HG02798 (cell line): ENCODE data around the gene ASAP2.

Experiments used
- ATAC-seq: cut with Tn5 transposase; IDR thresholded peaks from one replicate; pipeline ENCODE4 v1.9.1; 2021; ENCODE audit warnings: mild to moderate bottlenecking; ENCODE audit not compliant: unreplicated experiment, poor library complexity

ASAP2 gene

GRCh38 chr2:9310798-9311197 lies 104.2 kb downstream of the ASAP2 start:
- ATAC-seq = no peak

DNA sequence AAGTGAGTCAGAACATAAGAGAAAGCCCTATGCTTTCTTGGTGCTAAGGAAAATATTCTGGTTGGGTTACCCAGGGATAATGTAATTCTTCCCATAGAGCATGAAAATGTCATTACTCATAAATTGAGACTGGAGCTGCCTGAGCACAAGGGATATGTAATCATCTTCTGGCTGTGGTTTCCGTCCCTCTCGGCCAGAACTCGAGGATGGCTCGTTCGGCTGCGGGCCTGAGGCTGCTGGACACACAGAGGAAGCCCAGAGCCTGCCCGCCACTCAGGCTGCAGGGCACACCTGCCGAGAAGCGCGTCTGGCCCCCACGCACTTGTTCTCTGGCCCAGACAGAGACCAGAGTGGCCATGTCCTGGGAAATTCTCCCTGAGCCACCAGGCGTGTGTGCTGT lies 104.9 kb downstream of the ASAP2 start:
- no peak for ATAC-seq

DNA sequence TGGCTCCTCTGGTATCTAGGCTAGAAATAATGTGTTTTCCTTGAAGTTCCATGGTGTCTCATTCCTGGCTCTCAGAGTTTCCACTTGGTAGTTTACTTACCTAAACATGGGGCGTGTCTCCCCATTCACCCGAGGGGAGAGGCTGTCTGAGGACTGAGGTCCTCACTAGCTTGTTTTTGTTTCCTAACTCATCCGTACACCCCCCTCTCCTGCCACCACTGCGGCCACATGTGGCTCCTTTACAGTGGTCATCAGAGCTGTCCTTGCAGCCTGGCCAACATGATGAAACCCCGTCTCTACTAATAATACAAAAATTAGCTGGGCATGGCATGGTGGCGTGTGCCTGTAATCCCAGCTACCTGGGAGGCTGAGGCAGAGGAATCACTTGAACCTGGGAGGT lies 106.0 kb downstream of the ASAP2 start:
- no peak for ATAC-seq

- ATAC-seq = no peak
Observed at GRCh38 chr2:9313443-9313842, 106.8 kb downstream of the ASAP2 start.

DNA sequence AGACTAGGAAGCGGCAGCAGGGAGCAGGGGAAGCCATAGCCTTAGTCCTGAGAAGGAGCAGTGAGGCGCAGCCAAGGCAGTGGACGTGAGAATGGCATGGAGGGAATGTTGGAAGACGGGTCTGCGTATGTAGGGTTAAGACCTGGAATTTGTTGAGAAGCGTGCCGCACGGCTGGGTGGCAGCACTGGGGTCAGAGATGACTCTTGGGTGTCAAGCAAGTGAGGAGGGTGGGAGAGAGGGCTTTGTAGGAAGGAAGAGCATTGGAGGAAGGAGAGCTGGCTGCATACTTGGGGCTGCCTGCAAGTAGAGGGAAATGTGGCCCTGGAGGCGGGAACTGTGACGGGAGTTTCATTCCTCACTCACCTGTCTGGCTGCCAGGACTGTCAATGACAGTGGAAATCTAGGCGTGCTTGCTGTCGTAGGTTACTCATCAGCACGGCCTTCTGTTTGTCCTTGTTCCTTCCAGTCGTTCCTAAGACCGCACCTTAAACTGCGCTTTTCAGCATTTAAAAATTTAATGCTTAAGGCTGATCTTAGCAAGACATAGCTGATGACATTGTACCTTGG lies 108.8 kb downstream of the ASAP2 start:
- ATAC-seq = no peak

- no peak for ATAC-seq
Observed at GRCh38 chr2:9317559-9317958, 110.9 kb downstream of the ASAP2 start.

DNA sequence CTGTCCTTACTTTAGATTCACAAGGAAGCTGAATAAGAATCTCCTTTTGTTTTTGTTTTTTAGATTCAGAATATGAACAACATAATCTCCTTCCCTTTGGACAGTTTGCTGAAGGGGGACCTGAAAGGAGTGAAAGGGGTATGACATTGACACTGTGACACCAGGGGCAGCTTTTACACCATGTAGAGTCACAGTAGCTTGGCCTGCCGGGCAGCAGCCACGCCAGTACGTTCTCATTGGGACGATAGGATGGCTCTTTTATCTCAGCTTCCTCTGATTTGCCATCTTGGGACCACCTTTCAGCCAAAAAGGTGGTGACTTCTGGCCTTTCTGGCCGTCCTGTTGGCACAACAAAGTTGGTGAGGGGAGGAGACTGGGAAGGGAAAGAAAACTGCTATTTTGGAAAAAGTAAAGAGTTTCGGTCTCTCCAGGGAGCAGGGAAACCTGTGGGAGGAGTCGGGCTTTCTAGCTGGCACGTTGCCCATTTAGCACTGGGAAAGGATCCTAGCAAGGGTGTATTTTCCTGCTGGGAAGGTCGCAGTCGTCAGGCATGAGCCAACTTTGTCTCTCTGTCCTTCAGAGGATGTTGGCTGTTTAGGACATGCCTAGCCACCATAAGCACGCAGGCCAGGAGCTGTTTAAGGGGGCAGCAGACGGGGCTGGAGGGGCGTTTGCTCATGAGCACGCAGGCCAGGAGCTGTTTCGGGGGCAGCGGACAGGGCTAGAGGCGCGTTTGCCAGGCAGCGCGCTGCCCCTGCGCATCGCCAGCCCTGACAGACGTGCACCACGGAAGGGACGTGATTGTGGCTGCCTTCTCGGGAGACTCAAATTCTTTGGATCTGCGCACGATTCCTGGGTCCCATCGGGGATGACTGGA lies 112.1 kb downstream of the ASAP2 start:
- no peak for ATAC-seq

- no peak for ATAC-seq
Observed at GRCh38 chr2:9319338-9319715, 112.7 kb downstream of the ASAP2 start.

GRCh38 chr2:9322576-9322975 lies 116.0 kb downstream of the ASAP2 start:
- ATAC-seq = no peak

DNA sequence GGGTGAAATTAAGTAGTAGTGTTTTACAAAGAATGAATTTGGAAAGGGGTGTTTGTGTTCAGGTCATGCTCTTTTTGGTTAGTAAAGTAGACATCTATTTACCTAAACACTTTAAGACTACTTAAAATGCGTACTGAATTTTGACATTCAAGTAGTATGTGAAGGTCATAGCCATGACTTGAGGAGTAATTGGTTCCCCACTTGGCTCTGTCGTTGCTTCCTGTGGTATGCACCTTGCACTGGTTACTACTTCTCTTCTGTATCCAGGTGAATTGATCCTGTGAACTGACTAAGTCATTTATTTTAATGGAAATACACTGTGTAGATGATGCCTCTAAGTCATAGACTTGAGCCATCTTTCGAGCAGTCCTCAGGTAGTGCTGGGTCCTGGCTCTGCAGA lies 118.8 kb downstream of the ASAP2 start:
- no peak for ATAC-seq

DNA sequence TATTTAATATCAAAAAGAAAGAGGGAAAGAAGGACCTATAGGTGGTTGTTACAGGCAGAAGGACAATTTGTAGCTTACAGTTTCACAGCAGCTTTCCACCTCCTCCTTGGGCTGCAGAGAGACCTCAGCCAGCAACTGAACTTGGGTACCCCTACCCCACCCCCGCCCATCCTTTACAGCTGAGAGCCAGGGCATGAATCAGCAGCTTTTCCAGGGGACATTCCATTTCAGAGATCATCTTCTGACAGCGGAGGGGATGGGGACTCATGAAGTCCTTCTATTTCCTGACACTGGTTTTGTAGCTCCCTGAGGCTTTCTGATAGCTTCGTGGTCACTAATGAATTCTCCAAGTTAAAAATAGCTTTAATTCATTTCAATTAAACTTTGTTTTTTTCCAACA lies 120.4 kb downstream of the ASAP2 start:
- no peak for ATAC-seq

GRCh38 chr2:9327873-9328352 lies 121.3 kb downstream of the ASAP2 start:
- no peak for ATAC-seq

DNA sequence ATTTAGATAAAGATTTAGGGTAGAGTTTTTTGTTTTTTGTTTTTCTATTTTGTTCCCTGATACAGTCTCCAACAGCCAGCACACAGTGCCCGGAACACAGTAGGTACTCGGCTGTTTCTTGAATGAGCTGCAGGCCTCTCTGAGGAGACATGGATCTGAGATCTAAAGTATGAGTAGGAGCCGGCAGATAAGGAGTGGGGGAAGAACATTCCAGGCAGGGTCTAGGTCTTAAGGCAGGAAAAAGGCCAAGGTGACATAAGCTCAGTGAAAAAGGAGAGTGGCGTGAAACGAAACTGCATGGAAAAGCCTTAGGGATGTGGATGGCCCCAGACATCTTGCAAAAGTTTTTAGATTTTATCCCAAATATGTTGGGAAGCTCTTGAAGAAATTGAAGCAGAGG lies 122.3 kb downstream of the ASAP2 start:
- ATAC-seq = no peak

- ATAC-seq = no peak
Observed at GRCh38 chr2:9329497-9329896, 122.9 kb downstream of the ASAP2 start.

GRCh38 chr2:9330612-9331270 lies 124.1 kb downstream of the ASAP2 start:
- ATAC-seq = no peak

- no peak for ATAC-seq
Observed at GRCh38 chr2:9331704-9332103, 125.1 kb downstream of the ASAP2 start.

- no peak for ATAC-seq
Observed at GRCh38 chr2:9332136-9332852, 125.7 kb downstream of the ASAP2 start.

DNA sequence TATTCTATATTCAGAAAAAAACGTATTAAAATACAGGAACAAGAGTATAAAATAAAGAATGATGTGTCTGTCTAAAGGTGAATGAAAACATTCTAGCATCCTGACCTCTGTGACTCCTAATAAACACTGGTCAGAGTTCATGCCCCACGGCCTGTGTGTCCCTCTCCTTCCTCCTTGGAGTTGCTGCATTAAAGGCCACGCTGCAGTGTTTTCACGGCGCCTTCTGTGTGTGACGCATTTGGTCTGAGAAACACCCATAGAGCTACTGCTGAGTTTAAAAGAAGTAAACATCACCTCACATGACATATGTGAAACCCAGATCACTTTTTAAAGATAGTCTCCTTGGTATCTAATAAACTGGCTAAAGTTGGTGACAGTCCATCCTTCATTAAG lies 126.2 kb downstream of the ASAP2 start:
- ATAC-seq = no peak

GRCh38 chr2:9333591-9334171 lies 127.1 kb downstream of the ASAP2 start:
- no peak for ATAC-seq

- ATAC-seq = no peak
Observed at GRCh38 chr2:9334761-9335160, 128.1 kb downstream of the ASAP2 start.
